SK-N-MC (cell line): Measurements from ENCODE around the gene SCRN2.

Experiments
- EZH2 ChIP-seq: fragments of 200-600 bp; sonication (generic); IDR thresholded peaks from one replicate; pipeline ENCODE4 v1.6.1; 2017; ENCODE audit warnings: antibody characterized with exemption
- POLR2AphosphoS5 ChIP-seq: IDR thresholded peaks from 2 replicates; pipeline ENCODE4 v1.6.1; 2012; ENCODE audit warnings: mild to moderate bottlenecking, low read depth, low read length, borderline replicate concordance

GRCh38 chr17:47860386-47860785 is 19.3 kb upstream of the SCRN2 start:
- no peak for TF ChIP-seq POLR2AphosphoS5
- TF ChIP-seq EZH2 = no peak
